Pulmonary artery endothelial cell (primary cell): ENCODE results near the gene LPCAT3. TPM values are rescaled to one million over a fixed set of nuclear protein-coding genes. Genes with fewer than 3 reads are reported as not detected.

Experiments used
- DNase-seq: peaks from one replicate; pipeline ENCODE4 v3.0.0-alpha.2; 2011; ENCODE audit warnings: low read depth, low spot score
- total RNA-seq: library from RNA; depleted of rRNA; stranded (reverse); fragments of >200 nt; gene quantifications from 2 replicates; pipeline ENCODE4 v1.2.3, GENCODE V29; 2014

Gene LPCAT3
- total RNA-seq, 1 donor from 2014 or later, result 5.2 TPM

GRCh38 chr12:7001921-7002591 lies 16.2 kb downstream of the LPCAT3 start:
- no peak for DNase-seq

GRCh38 chr12:6998715-6999451 lies 19.4 kb downstream of the LPCAT3 start:
- no peak for DNase-seq

GRCh38 chr12:6996040-6996441 lies 22.2 kb downstream of the LPCAT3 start:
- DNase-seq, result no peak

GRCh38 chr12:6987956-6988553 lies 30.2 kb downstream of the LPCAT3 start:
- DNase-seq, result no peak

- DNase-seq, result no peak
Observed at GRCh38 chr12:6982532-6982931, 35.7 kb downstream of the LPCAT3 start.

- no peak for DNase-seq
Observed at GRCh38 chr12:6981152-6982052, 36.9 kb downstream of the LPCAT3 start.

GRCh38 chr12:6980740-6981139 lies 37.5 kb downstream of the LPCAT3 start:
- DNase-seq, result no peak

- DNase-seq, result no peak
Observed at GRCh38 chr12:6980075-6980474, 38.2 kb downstream of the LPCAT3 start.

- no peak for DNase-seq
Observed at GRCh38 chr12:6979453-6979852, 38.8 kb downstream of the LPCAT3 start.

GRCh38 chr12:6979021-6979420 lies 39.3 kb downstream of the LPCAT3 start:
- no peak for DNase-seq

GRCh38 chr12:6978611-6979011 lies 39.7 kb downstream of the LPCAT3 start:
- no peak for DNase-seq

- no peak for DNase-seq
Observed at GRCh38 chr12:6978188-6978587, 40.1 kb downstream of the LPCAT3 start.

- DNase-seq, result no peak
Observed at GRCh38 chr12:6977653-6978052, 40.6 kb downstream of the LPCAT3 start.

GRCh38 chr12:6975297-6976032 lies 42.8 kb downstream of the LPCAT3 start:
- DNase-seq, result no peak

GRCh38 chr12:6974180-6974579 lies 44.1 kb downstream of the LPCAT3 start:
- no peak for DNase-seq

GRCh38 chr12:6970096-6970527 lies 48.2 kb downstream of the LPCAT3 start:
- no peak for DNase-seq

- no peak for DNase-seq
Observed at GRCh38 chr12:6968426-6968825, 49.9 kb downstream of the LPCAT3 start.

- no peak for DNase-seq
Observed at GRCh38 chr12:6967651-6968100, 50.6 kb downstream of the LPCAT3 start.

- no peak for DNase-seq
Observed at GRCh38 chr12:6966351-6966750, 51.9 kb downstream of the LPCAT3 start.

GRCh38 chr12:6965714-6966113 lies 52.6 kb downstream of the LPCAT3 start:
- no peak for DNase-seq
